NCI-H146 treated with DMSO at 0.1 percent for 48 hours (cell line): ENCODE measurements around the gene ING3.
"Not testable (repeated sequence)": the region's sequence is repeated elsewhere in the genome, so short reads cannot be mapped to it uniquely, and the experiment has no call there.

Experiments used
- DNase-seq: peaks from one replicate; lab custom pipeline; 2025; ENCODE audit not compliant: unreplicated experiment; lab: John Stamatoyannopoulos, UW

The ING3 gene

GRCh38 chr7:120949998-120950538, 509 bp upstream of the ING3 start:
- DNase-seq: no peak

- no peak for DNase-seq
Measured at GRCh38 chr7:120951309-120951699, 727 bp downstream of the ING3 start.

GRCh38 chr7:120951826-120952225, 1.2 kb downstream of the ING3 start:
- no peak for DNase-seq

GRCh38 chr7:120955577-120956149, 5.1 kb downstream of the ING3 start:
- no peak for DNase-seq

GRCh38 chr7:120959929-120960484, 9.4 kb downstream of the ING3 start:
- no peak for DNase-seq

GRCh38 chr7:120960714-120961113, 10.1 kb downstream of the ING3 start:
- DNase-seq: no peak

GRCh38 chr7:120961638-120962173, 11.1 kb downstream of the ING3 start:
- DNase-seq: no peak

- no peak for DNase-seq
Measured at GRCh38 chr7:120964088-120964487, 13.5 kb downstream of the ING3 start.

- DNase-seq: no peak
Measured at GRCh38 chr7:120966961-120967360, 16.4 kb downstream of the ING3 start.

- no peak for DNase-seq
Measured at GRCh38 chr7:120973849-120974248, 23.3 kb downstream of the ING3 start.

- DNase-seq: no peak
Measured at GRCh38 chr7:120979765-120980499, 29.4 kb downstream of the ING3 start.

GRCh38 chr7:120981117-120981516, 30.5 kb downstream of the ING3 start:
- DNase-seq: no peak

- DNase-seq: no peak
Measured at GRCh38 chr7:120981888-120982615, 31.5 kb downstream of the ING3 start.

- DNase-seq: not testable (repeated sequence)
Measured at GRCh38 chr7:120983592-120983991, 33.0 kb downstream of the ING3 start.

GRCh38 chr7:120984406-120984805, 33.8 kb downstream of the ING3 start:
- DNase-seq: no peak

GRCh38 chr7:120985130-120985758, 34.7 kb downstream of the ING3 start:
- no peak for DNase-seq

- DNase-seq: no peak
Measured at GRCh38 chr7:120985839-120986238, 35.3 kb downstream of the ING3 start.

- no peak for DNase-seq
Measured at GRCh38 chr7:120986650-120987049, 36.1 kb downstream of the ING3 start.

GRCh38 chr7:120987280-120987679, 36.7 kb downstream of the ING3 start:
- DNase-seq: no peak

- peak; percentile 64 for DNase-seq
Measured at GRCh38 chr7:120987683-120988590, 37.4 kb downstream of the ING3 start.
